Esophagus muscularis mucosa (tissue), 3 donors: ENCODE data around the gene FBXO4.

Experiments used
- POLR2A ChIP-seq: fragments of 450-650 bp; IDR thresholded peaks from one replicate; pipeline ENCODE4 v1.6.1; 2017; ENCODE audit warnings: antibody characterized with exemption, moderate library complexity, mild to moderate bottlenecking, low read depth
- POLR2AphosphoS5 ChIP-seq, 2 donors: sonication (generic); formaldehyde crosslinking; IDR thresholded peaks; one replicate each; pipeline ENCODE4 v1.6.1; 2017; ENCODE audit warnings: antibody characterized with exemption in 2 of 2
- TF ChIP-seq, protein P1 (sequence below), 3 experiments: fragments of 200-600 bp in 2 of 3; fragments of 450-650 bp in 1 of 3; sonication (generic) in 2 of 3; IDR thresholded peaks; one replicate each; pipeline ENCODE4 v1.5.1; 2017 to 2019; ENCODE audit warnings: antibody characterized with exemption in 3 of 3, mild to moderate bottlenecking in 2 of 3, moderate library complexity in 1 of 3

DNA sequence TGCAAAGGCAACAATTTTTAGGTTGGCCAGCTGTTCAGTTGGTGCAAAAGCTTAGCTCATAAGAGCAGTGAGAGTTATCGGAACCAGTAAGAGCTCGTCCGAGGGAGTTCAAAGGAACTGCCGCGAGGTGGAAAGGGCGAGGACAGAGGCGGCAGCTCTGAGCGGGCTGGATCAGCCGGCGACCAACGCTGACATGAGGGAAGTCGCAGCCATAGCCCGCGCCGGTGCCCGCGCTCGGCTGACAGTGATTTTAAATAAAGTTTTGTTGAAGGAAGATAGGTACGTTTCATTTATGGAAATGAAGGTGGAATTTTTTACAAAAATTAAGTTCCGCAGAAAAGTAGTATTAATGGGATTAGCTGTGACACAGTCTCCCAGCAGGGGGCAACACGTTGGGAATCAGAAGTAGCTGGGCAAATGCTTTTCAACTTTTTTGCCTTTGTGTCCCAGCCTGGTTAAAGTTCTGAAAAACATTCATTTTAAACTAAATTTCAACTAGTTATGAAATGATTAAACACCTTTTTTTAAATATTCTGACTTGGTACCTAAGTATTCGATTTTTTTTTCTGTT, 43.2 kb downstream of the FBXO4 start:
- TF ChIP-seq POLR2A (no peak), POLR2AphosphoS5 (IDR thresholded peaks at IDR 0.05) (no peak)
- TF ChIP-seq, protein P1, sequence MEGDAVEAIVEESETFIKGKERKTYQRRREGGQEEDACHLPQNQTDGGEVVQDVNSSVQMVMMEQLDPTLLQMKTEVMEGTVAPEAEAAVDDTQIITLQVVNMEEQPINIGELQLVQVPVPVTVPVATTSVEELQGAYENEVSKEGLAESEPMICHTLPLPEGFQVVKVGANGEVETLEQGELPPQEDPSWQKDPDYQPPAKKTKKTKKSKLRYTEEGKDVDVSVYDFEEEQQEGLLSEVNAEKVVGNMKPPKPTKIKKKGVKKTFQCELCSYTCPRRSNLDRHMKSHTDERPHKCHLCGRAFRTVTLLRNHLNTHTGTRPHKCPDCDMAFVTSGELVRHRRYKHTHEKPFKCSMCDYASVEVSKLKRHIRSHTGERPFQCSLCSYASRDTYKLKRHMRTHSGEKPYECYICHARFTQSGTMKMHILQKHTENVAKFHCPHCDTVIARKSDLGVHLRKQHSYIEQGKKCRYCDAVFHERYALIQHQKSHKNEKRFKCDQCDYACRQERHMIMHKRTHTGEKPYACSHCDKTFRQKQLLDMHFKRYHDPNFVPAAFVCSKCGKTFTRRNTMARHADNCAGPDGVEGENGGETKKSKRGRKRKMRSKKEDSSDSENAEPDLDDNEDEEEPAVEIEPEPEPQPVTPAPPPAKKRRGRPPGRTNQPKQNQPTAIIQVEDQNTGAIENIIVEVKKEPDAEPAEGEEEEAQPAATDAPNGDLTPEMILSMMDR (IDR thresholded peaks at IDR 0.05): no peak
